Measurements from ENCODE around the gene CALHM2.

GRCh38 chr10:103466734-103467133 lies 14.6 kb upstream of the CALHM2 start:
- TF ChIP-seq, protein P1, sequence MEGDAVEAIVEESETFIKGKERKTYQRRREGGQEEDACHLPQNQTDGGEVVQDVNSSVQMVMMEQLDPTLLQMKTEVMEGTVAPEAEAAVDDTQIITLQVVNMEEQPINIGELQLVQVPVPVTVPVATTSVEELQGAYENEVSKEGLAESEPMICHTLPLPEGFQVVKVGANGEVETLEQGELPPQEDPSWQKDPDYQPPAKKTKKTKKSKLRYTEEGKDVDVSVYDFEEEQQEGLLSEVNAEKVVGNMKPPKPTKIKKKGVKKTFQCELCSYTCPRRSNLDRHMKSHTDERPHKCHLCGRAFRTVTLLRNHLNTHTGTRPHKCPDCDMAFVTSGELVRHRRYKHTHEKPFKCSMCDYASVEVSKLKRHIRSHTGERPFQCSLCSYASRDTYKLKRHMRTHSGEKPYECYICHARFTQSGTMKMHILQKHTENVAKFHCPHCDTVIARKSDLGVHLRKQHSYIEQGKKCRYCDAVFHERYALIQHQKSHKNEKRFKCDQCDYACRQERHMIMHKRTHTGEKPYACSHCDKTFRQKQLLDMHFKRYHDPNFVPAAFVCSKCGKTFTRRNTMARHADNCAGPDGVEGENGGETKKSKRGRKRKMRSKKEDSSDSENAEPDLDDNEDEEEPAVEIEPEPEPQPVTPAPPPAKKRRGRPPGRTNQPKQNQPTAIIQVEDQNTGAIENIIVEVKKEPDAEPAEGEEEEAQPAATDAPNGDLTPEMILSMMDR (IDR thresholded peaks at IDR 0.05; ENCODE audit: low read depth, low read length, missing input control), result no peak
- TF ChIP-seq SP1 (IDR thresholded peaks at IDR 0.05) (no peak), FOXA2 (IDR thresholded peaks at IDR 0.05) (no peak), RAD21 (IDR thresholded peaks at IDR 0.05) (no peak), TAF1 (conservative IDR thresholded peaks at IDR 0.05) (no peak), ATF3 (IDR thresholded peaks at IDR 0.05) (no peak), RXRA (IDR thresholded peaks at IDR 0.05) (no peak), GABPA (IDR thresholded peaks at IDR 0.05 in 1 of 2, conservative IDR thresholded peaks at IDR 0.05 in 1 of 2) (no peak)
- TF ChIP-seq, protein P2, sequence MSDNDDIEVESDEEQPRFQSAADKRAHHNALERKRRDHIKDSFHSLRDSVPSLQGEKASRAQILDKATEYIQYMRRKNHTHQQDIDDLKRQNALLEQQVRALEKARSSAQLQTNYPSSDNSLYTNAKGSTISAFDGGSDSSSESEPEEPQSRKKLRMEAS (IDR thresholded peaks at IDR 0.05), result no peak
